H1 (cell line): ENCODE measurements around the gene CNNM3. TPM values are rescaled to one million over a fixed set of nuclear protein-coding genes. Genes with fewer than 3 reads are reported as not detected.

ENCODE experiments used
- CTCF ChIA-PET: fragments of 300-600 bp; sonication (Branson Sonifier 250); formaldehyde crosslinking; loops from one replicate; lab custom pipeline; 2021; ENCODE audit not compliant: partially characterized antibody; lab: Charles Lee
- POLR2A ChIA-PET: fragments of 300-600 bp; sonication (Branson Sonifier 250); formaldehyde crosslinking; loops from one replicate; lab custom pipeline; 2021; ENCODE audit warnings: inconsistent platforms; ENCODE audit not compliant: partially characterized antibody; lab: Charles Lee
- DNase-seq, 2 experiments: peaks; one replicate each; pipeline versions ENCODE4 v3.0.0 to v3.0.0-alpha.2; 2010 to 2022; ENCODE audit warnings: low spot score in 2 of 2, low read depth in 1 of 2, mixed read lengths in 1 of 2
- FAIRE-seq: peaks from 2 replicates; lab custom pipeline; 2011; peaks lifted over from hg19 to GRCh38; lab: Jason Lieb, UNC
- H2AFZ ChIP-seq: 2 replicates; pipeline ENCODE4 v1.8.1; 2012; ENCODE audit warnings: low read length, inconsistent platforms
- H2AK5ac ChIP-seq: 2 replicates; pipeline ENCODE4 v1.6.1; 2013; ENCODE audit warnings: low read depth, low read length
- H2BK120ac ChIP-seq: replicated peaks from 2 replicates; pipeline ENCODE3; 2013; ENCODE audit warnings: low read depth, low read length, inconsistent platforms
- H2BK12ac ChIP-seq: 2 replicates; pipeline ENCODE4 v1.6.1; 2013; ENCODE audit warnings: low read depth, low read length
- H2BK15ac ChIP-seq: 2 replicates; pipeline ENCODE4 v1.6.1; 2013; ENCODE audit warnings: low read length
- H2BK20ac ChIP-seq: 2 replicates; pipeline ENCODE4 v1.6.1; 2013; ENCODE audit warnings: low read length
- H2BK5ac ChIP-seq: 2 replicates; pipeline ENCODE4 v1.6.1; 2013; ENCODE audit warnings: low read depth, low read length
- H3K14ac ChIP-seq: 2 replicates; pipeline ENCODE4 v1.6.1; 2013; ENCODE audit warnings: inconsistent platforms; ENCODE audit not compliant: insufficient read length
- H3K18ac ChIP-seq: 2 replicates; pipeline ENCODE4 v1.6.1; 2013; ENCODE audit warnings: low read length; ENCODE audit errors: extremely low read depth
- H3K23ac ChIP-seq: 2 replicates; pipeline ENCODE4 v1.6.1; 2013; ENCODE audit warnings: inconsistent platforms; ENCODE audit not compliant: insufficient read length
- H3K23me2 ChIP-seq: 2 replicates; pipeline ENCODE4 v1.6.1; 2013; ENCODE audit warnings: low read depth, low read length
- H3K27ac ChIP-seq: 2 replicates; pipeline ENCODE4 v1.6.1; 2011; ENCODE audit warnings: low read depth, low read length, inconsistent platforms
- H3K27me3 ChIP-seq, 4 experiments: replicated peaks in 1 of 4; 1 replicate in 1 of 4; 2 replicates in 3 of 4; pipeline versions ENCODE4 v1.6.1 to v1.8.1; 2011 to 2013; ENCODE audit warnings: low read length in 3 of 4, mild to moderate bottlenecking in 3 of 4, inconsistent platforms in 2 of 4, mixed read lengths in 2 of 4, moderate library complexity in 1 of 4; ENCODE audit not compliant: control insufficient read depth in 3 of 4, insufficient read depth in 3 of 4; ENCODE audit errors: extremely low read depth in 1 of 4
- H3K36me3 ChIP-seq, 4 experiments: 2 replicates each; pipeline versions ENCODE4 v1.6.1 to v1.8.1; 2011 to 2013; ENCODE audit warnings: mild to moderate bottlenecking in 4 of 4, low read length in 3 of 4, moderate library complexity in 2 of 4, control low read depth in 1 of 4, inconsistent platforms in 1 of 4; ENCODE audit not compliant: insufficient read depth in 4 of 4, control insufficient read depth in 2 of 4
- H3K4ac ChIP-seq: replicated peaks from 2 replicates; pipeline ENCODE3; 2013; ENCODE audit warnings: low read length, low read depth, mixed read lengths, inconsistent platforms; ENCODE audit not compliant: insufficient read length
- H3K4me1 ChIP-seq, 4 experiments: replicated peaks in 1 of 4; 1 replicate in 1 of 4; 2 replicates in 3 of 4; pipeline versions ENCODE4 v1.6.1 to v1.8.1; 2011 to 2013; ENCODE audit warnings: low read length in 3 of 4, inconsistent platforms in 2 of 4, mixed read lengths in 1 of 4; ENCODE audit not compliant: insufficient read depth in 4 of 4, control insufficient read depth in 3 of 4
- H3K4me2 ChIP-seq, 2 experiments: 2 replicates each; pipeline versions ENCODE4 v1.6.1 to v1.8.1; 2011 to 2013; ENCODE audit warnings: low read depth in 2 of 2, low read length in 2 of 2, control low read depth in 1 of 2, inconsistent platforms in 1 of 2, mild to moderate bottlenecking in 1 of 2; ENCODE audit not compliant: insufficient read depth in 1 of 2
- H3K4me3 ChIP-seq, 4 experiments: fragments of 200-600, 300-600 bp in 1 of 4; sonication (generic), shearing (Covaris generic), sonication (Bioruptor Twin) in 1 of 4; 2 replicates each; pipeline versions ENCODE4 v1.5.1 to v1.8.1; 2011 to 2016; ENCODE audit warnings: low read length in 4 of 4, low read depth in 3 of 4, control low read depth in 2 of 4, inconsistent platforms in 2 of 4, mild to moderate bottlenecking in 2 of 4, mixed read lengths in 1 of 4, moderate library complexity in 1 of 4; ENCODE audit not compliant: insufficient read depth in 2 of 4; ENCODE audit errors: extremely low read depth in 1 of 4
- H3K56ac ChIP-seq: replicated peaks from 2 replicates; pipeline ENCODE3; 2013; ENCODE audit warnings: low read depth, mild to moderate bottlenecking, mixed read lengths, low read length, inconsistent platforms; ENCODE audit not compliant: insufficient read length
- H3K79me1 ChIP-seq: 2 replicates; pipeline ENCODE4 v1.6.1; 2013; ENCODE audit warnings: low read depth, low read length, control low read depth
- H3K79me2 ChIP-seq, 2 experiments: 2 replicates each; pipeline versions ENCODE4 v1.6.1 to v1.8.1; 2012 to 2013; ENCODE audit warnings: low read length in 2 of 2, mild to moderate bottlenecking in 2 of 2, inconsistent platforms in 1 of 2; ENCODE audit not compliant: insufficient read depth in 2 of 2, control insufficient read depth in 1 of 2
- H3K9ac ChIP-seq, 4 experiments: replicated peaks in 1 of 4; 1 replicate in 1 of 4; 2 replicates in 3 of 4; pipeline versions ENCODE4 v1.6.1 to v1.8.1; 2011 to 2013; ENCODE audit warnings: low read depth in 3 of 4, low read length in 3 of 4, control low read depth in 2 of 4, mild to moderate bottlenecking in 2 of 4, moderate library complexity in 2 of 4, inconsistent platforms in 1 of 4; ENCODE audit errors: extremely low read depth in 1 of 4
- H3K9me3 ChIP-seq, 2 experiments: 2 replicates each; pipeline versions ENCODE4 v1.6.1 to v1.8.1; 2012 to 2013; ENCODE audit warnings: mild to moderate bottlenecking in 2 of 2, moderate library complexity in 2 of 2, control low read depth in 1 of 2, inconsistent platforms in 1 of 2, low read depth in 1 of 2, low read length in 1 of 2, mixed read lengths in 1 of 2; ENCODE audit not compliant: insufficient read depth in 2 of 2
- H4K20me1 ChIP-seq, 2 experiments: replicated peaks in 1 of 2; 2 replicates each; pipeline versions ENCODE3 to v1.8.1; 2011 to 2013; ENCODE audit warnings: inconsistent platforms in 2 of 2, low read length in 2 of 2, mild to moderate bottlenecking in 1 of 2; ENCODE audit not compliant: insufficient read depth in 2 of 2, control insufficient read depth in 1 of 2
- H4K5ac ChIP-seq: 2 replicates; pipeline ENCODE4 v1.6.1; 2013; ENCODE audit warnings: low read length, low read depth, mixed read lengths, inconsistent platforms; ENCODE audit not compliant: insufficient read length
- H4K8ac ChIP-seq: 2 replicates; pipeline ENCODE4 v1.8.0; 2013; ENCODE audit warnings: mild to moderate bottlenecking, moderate library complexity, low read length, inconsistent platforms; ENCODE audit not compliant: insufficient read depth; ENCODE audit errors: extremely low read depth
- H4K91ac ChIP-seq: replicated peaks from 2 replicates; pipeline ENCODE3; 2013; ENCODE audit warnings: low read length, mixed read lengths, inconsistent platforms; ENCODE audit not compliant: insufficient read length
- CREB1 ChIP-seq: IDR thresholded peaks from 2 replicates; pipeline ENCODE4 v1.6.1; 2012; ENCODE audit warnings: inconsistent platforms
- RNF2 ChIP-seq: fragments of 200-900, 300-1000 bp; sonication (generic); IDR thresholded peaks from 2 replicates; pipeline ENCODE4 v1.7.1; 2016; ENCODE audit warnings: borderline replicate concordance, low read depth, mild to moderate bottlenecking, antibody characterized with exemption, low read length; ENCODE audit not compliant: poor library complexity, severe bottlenecking; ENCODE audit errors: missing control alignments
- TAF7 ChIP-seq: optimal IDR thresholded peaks from 2 replicates; pipeline ENCODE3; 2011; ENCODE audit warnings: low read depth, mild to moderate bottlenecking, inconsistent platforms, low read length, moderate library complexity, borderline replicate concordance
- TBP ChIP-seq: IDR thresholded peaks from 2 replicates; pipeline ENCODE4 v1.6.1; 2011; ENCODE audit warnings: low read depth, low read length, improper control_type of control experiment
- YY1 ChIP-seq: IDR thresholded peaks from 2 replicates; pipeline ENCODE4 v1.6.1; 2011; ENCODE audit warnings: low read depth, mild to moderate bottlenecking, low read length
- WGBS, 2 experiments: shearing (Covaris generic) in 1 of 2; methylation state at CpG; one replicate each; pipeline versions ENCODE4 v1.1.6 to v1.1.7; 2013 to 2015; ENCODE audit warnings: low lambda C conversion rate in 2 of 2, mixed read lengths in 2 of 2, inconsistent platforms in 1 of 2, low coverage in 1 of 2, missing lambda C conversion rate in 1 of 2; ENCODE audit not compliant: insufficient replicate concordance in 2 of 2, insufficient coverage in 1 of 2, insufficient read length in 1 of 2; ENCODE audit errors: extremely low coverage in 1 of 2, missing lambda C conversion rate in 1 of 2; 5-methylcytosine and 5-hydroxymethylcytosine counted together
- polyA plus RNA-seq, 7 experiments: library from polyadenylated mRNA; depleted of rRNA in 3 of 7; stranded (reverse) in 5 of 7; unstranded in 2 of 7; fragments of >200 nt in 5 of 7; fragments of 200-250 nt in 2 of 7; gene quantifications; 1 replicate in 5 of 7; 2 replicates in 1 of 7; 4 replicates in 1 of 7; pipeline versions ENCODE4 v1.2.1 to v1.2.3, GENCODE V29; 2011 to 2013; ENCODE audit warnings: missing spikeins in 2 of 7, mixed read lengths in 2 of 7
- total RNA-seq: library from RNA; stranded (reverse); fragmentation: NEBNext Ultra II Directional; extraction: Animal tissue kit (Norgen Biotek cat#: 25700); gene quantifications from 2 replicates; pipeline ENCODE4 v1.2.1, GENCODE V29; 2021
- TF ChIP-seq, protein P1 (sequence below): IDR thresholded peaks from 2 replicates; pipeline ENCODE4 v1.6.1; 2012; ENCODE audit warnings: inconsistent platforms
- TF ChIP-seq, protein P2 (sequence below): IDR thresholded peaks from 2 replicates; pipeline ENCODE4 v1.6.1; 2012; ENCODE audit warnings: low read length, inconsistent platforms

CNNM3 gene
- total and polyA plus RNA-seq, 2 of the 8 experiments (the other 6 are each of a cell fraction or from before 2014, with no cell fraction given) = 29.1 to 29.2 TPM

DNA sequence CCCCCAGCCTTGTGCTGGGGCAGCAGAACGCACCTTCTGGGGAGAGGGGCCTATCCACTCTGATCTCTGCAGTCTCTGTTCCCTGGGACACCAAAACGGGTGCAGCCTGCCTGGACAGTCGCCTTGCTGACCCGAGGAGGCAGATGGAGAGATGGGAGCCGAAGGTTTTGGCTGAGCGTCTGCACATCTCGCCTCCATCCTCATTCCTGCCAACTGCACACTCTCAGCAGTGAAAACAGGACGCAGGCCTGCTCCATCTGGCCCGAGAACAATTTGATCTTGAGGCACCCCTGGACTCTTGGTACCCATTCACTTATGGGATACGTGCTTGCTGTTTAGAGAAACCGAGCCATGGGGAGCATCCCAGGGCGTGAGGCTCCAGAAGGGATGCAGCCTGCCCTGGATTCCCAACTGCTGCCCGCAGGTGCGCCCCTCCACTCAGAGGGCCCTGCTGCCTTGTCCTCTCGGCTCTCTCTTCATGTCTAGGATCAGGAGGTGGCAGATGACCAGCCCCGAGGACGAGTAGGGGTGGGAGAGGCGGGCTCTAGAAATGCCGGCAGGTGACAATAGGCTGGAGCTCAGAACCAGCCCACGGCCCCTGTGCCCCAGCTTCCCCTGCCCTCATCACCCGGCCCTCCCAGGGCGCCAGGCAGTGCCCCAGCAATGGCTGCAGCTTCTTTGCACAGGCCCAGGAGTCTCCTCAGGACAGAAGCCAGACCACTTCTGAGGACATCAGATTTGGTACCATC lies 62.9 kb downstream of the CNNM3 start:
- no peak overlapping the region for H3K4me3 ChIP-seq
- 84% methylated on average over 22 of the region's 22 CpGs; no CpG with 5 or more reads in 1 of the 2 experiments for WGBS, 2 experiments
- H4K91ac ChIP-seq = peak overlapping the region; percentile 71
- peaks cover 2% of the 10 kb centered on the region; the same call in 1 of the 2 replicates for H3K23me2 ChIP-seq
- ChIA-PET POLR2A (interaction anchor here (1.0 to 2.8 kb wide), 5 partner anchors 10 to 58 kb away, joined by 3 to 9 read pairs (median 3); no protein-coding TSS in a partner anchor), CTCF (interaction anchor here (0.5 to 4.0 kb wide), 8 partner anchors 11 to 75 kb away, joined by 3 to 18 read pairs (median 4); no protein-coding TSS in a partner anchor)
- no peaks in the 10 kb centered on the region for H3K36me3 ChIP-seq
- peaks cover 3 to 42% (median 31%) of the 10 kb centered on the region in 4 experiments for H3K4me1 ChIP-seq
- H4K8ac ChIP-seq = peak overlapping the region; percentile 15; the same call in 1 of the 2 replicates
- H3K23ac ChIP-seq = no peak overlapping the region
- no peak overlapping the region for H2AFZ ChIP-seq
- H3K27me3 ChIP-seq = peaks cover 0 to 2% (median 0%) of the 10 kb centered on the region in 4 experiments; a peak in 1 of 7 replicates
- H3K9me3 ChIP-seq = no peaks in the 10 kb centered on the region
- FAIRE-seq = no peak
- H3K79me2 ChIP-seq = no peaks in the 10 kb centered on the region
- peak overlapping the region; percentile 90; the same call in 1 of the 2 replicates for H2BK12ac ChIP-seq
- H3K9ac ChIP-seq = no peak overlapping the region; a peak in 2 of 7 replicates
- no peak overlapping the region for H3K18ac ChIP-seq
- H2BK5ac ChIP-seq = peak overlapping the region; percentile 9; the same call in 1 of the 2 replicates
- H4K5ac ChIP-seq = no peak overlapping the region
- H3K56ac ChIP-seq = no peak overlapping the region
- no peaks in the 10 kb centered on the region for H3K79me1 ChIP-seq
- no peak for DNase-seq
- H2AK5ac ChIP-seq = peak overlapping the region; percentile 93; the same call in 1 of the 2 replicates
- H3K14ac ChIP-seq = no peak overlapping the region
- no peak overlapping the region for H3K4ac ChIP-seq
- H2BK15ac ChIP-seq = peak overlapping the region; percentile 97; the same call in 1 of the 2 replicates
- H3K27ac ChIP-seq = no peak overlapping the region
- H4K20me1 ChIP-seq = no peaks in the 10 kb centered on the region
- H2BK20ac ChIP-seq = peak overlapping the region; percentile 93
- no peak overlapping the region for H3K4me2 ChIP-seq
- H2BK120ac ChIP-seq = no peak overlapping the region
- TF ChIP-seq, protein P1, sequence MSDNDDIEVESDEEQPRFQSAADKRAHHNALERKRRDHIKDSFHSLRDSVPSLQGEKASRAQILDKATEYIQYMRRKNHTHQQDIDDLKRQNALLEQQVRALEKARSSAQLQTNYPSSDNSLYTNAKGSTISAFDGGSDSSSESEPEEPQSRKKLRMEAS = no peak
- no peak for TF ChIP-seq TAF7
- TF ChIP-seq, protein P2, sequence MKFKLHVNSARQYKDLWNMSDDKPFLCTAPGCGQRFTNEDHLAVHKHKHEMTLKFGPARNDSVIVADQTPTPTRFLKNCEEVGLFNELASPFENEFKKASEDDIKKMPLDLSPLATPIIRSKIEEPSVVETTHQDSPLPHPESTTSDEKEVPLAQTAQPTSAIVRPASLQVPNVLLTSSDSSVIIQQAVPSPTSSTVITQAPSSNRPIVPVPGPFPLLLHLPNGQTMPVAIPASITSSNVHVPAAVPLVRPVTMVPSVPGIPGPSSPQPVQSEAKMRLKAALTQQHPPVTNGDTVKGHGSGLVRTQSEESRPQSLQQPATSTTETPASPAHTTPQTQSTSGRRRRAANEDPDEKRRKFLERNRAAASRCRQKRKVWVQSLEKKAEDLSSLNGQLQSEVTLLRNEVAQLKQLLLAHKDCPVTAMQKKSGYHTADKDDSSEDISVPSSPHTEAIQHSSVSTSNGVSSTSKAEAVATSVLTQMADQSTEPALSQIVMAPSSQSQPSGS = no peak
- TF ChIP-seq RNF2 = no peak
- no peak for TF ChIP-seq YY1
- TF ChIP-seq CREB1 = no peak
- no peak for TF ChIP-seq TBP
